Ishikawa (cell line): Measurements from ENCODE around the gene TRAF5.

Source experiments
- EP300 ChIP-seq: IDR thresholded peaks from 2 replicates; pipeline ENCODE4 v1.6.1; 2012; ENCODE audit warnings: borderline replicate concordance
- NFIC ChIP-seq: IDR thresholded peaks from 2 replicates; pipeline ENCODE4 v1.6.1; 2012
- RAD21 ChIP-seq: IDR thresholded peaks from 2 replicates; pipeline ENCODE4 v1.6.1; 2012; ENCODE audit warnings: low read depth
- TF ChIP-seq, protein P1 (sequence below): IDR thresholded peaks from 2 replicates; pipeline ENCODE4 v1.6.1; 2012; ENCODE audit warnings: low read depth, mild to moderate bottlenecking

DNA sequence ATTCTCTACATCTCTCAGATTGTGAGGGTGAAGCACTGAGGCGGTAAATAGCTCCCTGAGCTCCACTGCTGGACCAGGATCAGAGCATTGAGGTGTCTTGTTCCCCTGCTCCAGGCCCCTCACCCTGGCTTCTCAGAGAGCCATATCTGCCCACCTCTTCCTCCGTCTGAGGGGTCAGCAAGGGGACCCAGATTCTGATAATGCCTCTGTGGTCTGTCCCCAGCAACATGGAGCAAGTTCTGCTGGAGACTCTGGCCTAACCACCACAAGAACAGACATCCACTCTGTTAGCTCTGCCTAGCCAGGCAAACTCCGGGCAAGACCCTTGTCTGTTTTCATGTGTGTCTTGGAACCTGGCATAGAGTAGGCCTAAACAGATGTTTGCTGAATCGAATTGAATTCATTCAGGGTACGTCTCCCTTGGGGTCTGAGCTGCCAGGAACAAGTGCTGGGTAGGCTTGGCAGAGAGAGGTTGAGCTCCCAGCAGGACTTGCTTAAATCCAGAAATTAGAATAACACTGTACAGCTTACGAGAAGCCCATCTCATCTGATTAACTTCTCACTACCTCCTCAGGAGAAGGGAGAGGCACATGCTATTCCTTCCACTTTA is 2.3 kb downstream of the TRAF5 start:
- TF ChIP-seq RAD21 (no peak), NFIC (no peak), EP300 (no peak)
- TF ChIP-seq, protein P1, sequence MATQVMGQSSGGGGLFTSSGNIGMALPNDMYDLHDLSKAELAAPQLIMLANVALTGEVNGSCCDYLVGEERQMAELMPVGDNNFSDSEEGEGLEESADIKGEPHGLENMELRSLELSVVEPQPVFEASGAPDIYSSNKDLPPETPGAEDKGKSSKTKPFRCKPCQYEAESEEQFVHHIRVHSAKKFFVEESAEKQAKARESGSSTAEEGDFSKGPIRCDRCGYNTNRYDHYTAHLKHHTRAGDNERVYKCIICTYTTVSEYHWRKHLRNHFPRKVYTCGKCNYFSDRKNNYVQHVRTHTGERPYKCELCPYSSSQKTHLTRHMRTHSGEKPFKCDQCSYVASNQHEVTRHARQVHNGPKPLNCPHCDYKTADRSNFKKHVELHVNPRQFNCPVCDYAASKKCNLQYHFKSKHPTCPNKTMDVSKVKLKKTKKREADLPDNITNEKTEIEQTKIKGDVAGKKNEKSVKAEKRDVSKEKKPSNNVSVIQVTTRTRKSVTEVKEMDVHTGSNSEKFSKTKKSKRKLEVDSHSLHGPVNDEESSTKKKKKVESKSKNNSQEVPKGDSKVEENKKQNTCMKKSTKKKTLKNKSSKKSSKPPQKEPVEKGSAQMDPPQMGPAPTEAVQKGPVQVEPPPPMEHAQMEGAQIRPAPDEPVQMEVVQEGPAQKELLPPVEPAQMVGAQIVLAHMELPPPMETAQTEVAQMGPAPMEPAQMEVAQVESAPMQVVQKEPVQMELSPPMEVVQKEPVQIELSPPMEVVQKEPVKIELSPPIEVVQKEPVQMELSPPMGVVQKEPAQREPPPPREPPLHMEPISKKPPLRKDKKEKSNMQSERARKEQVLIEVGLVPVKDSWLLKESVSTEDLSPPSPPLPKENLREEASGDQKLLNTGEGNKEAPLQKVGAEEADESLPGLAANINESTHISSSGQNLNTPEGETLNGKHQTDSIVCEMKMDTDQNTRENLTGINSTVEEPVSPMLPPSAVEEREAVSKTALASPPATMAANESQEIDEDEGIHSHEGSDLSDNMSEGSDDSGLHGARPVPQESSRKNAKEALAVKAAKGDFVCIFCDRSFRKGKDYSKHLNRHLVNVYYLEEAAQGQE: no peak
